Activated naive CD4-positive, alpha-beta T cell treated with anti-CD3 and anti-CD28 coated beads, Interleukin-2, amount 10 ng/mL, durations not matched to agents 7 days and 5 days (primary cell): ENCODE measurements around the gene PDGFA.

Source experiments
- CTCF ChIA-PET: fragments of 350-600 bp; sonication (Branson Sonifier 250); formaldehyde crosslinking; loops from one replicate; lab custom pipeline; 2021; ENCODE audit warnings: antibody characterized with exemption; lab: Charles Lee
- DNase-seq: peaks from one replicate; pipeline ENCODE4 v3.0.0-alpha.2; 2020
- H3K27ac Mint-ChIP-seq: one replicate; pipeline ENCODE4 v1.8.0; 2021; ENCODE audit warnings: mild to moderate bottlenecking, moderate library complexity, mixed read lengths
- H3K27me3 Mint-ChIP-seq: one replicate; pipeline ENCODE4 v1.8.0; 2021; ENCODE audit warnings: mild to moderate bottlenecking, mixed read lengths
- H3K36me3 Mint-ChIP-seq: one replicate; pipeline ENCODE4 v1.8.0; 2021; ENCODE audit warnings: mixed read lengths
- H3K4me1 Mint-ChIP-seq: one replicate; pipeline ENCODE4 v1.8.0; 2021; ENCODE audit warnings: mixed read lengths
- H3K4me3 Mint-ChIP-seq: one replicate; pipeline ENCODE4 v1.8.0; 2021; ENCODE audit warnings: mild to moderate bottlenecking, moderate library complexity, mixed read lengths
- H3K9me3 Mint-ChIP-seq: one replicate; pipeline ENCODE4 v1.8.0; 2021; ENCODE audit warnings: mixed read lengths

PDGFA gene

DNA sequence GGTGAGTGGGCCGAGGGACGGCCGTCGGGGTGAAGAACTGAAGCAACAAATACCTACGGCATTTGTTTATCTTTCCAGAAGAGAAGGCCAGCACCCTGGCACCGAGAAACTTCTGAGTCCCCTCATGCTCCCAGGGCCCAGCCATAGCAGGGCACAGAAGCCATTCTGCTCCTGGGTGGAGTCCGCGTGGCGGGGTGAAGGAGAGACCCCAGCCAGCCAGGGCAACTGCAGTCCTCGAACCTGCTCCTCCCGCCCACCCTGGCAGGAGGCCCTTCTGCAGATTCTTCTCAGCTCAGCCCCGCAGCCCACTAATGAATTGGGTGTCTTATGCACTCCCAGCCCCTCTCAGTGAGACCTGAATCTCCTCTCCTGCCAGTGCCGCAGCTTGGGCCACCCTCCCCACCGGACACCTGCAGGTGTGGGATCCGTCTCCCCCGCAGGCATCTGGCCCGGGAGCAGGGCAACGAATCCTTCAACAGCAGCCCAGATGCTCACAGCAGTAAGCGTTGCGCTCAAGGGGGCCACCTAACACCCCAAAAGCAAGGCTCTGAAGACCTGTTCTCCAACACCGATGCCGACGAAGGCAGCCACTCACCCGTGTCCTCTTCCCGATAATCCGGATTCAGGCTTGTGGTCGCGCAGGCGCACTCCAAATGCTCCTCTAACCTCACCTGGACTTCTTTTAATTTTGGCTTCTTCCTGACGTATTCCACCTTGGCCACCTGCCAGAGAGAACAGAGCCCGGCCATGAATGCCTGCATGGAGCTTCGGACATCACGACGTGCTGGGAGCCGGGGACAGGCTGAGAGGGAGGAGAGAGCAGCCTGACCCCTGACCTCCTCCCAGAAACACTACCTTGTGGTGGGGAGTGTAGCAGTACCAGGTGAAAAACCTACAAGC is 18.9 kb downstream of the PDGFA start:
- no peaks in the 10 kb centered on the region for H3K36me3 Mint-ChIP-seq
- CTCF ChIA-PET, result no interaction called here
- no peaks in the 10 kb centered on the region for H3K9me3 Mint-ChIP-seq
- H3K4me3 Mint-ChIP-seq, result no peak overlapping the region
- H3K27me3 Mint-ChIP-seq, result peaks cover 8% of the 10 kb centered on the region
- no peak for DNase-seq
- H3K27ac Mint-ChIP-seq, result no peak overlapping the region
- peaks cover 4% of the 10 kb centered on the region for H3K4me1 Mint-ChIP-seq

- no peaks in the 10 kb centered on the region for H3K9me3 Mint-ChIP-seq
- DNase-seq, result no peak
- H3K27ac Mint-ChIP-seq, result no peak overlapping the region
- H3K4me3 Mint-ChIP-seq, result no peak overlapping the region
- CTCF ChIA-PET, result no interaction called here
- H3K4me1 Mint-ChIP-seq, result peaks cover 4% of the 10 kb centered on the region
- H3K27me3 Mint-ChIP-seq, result peaks cover 5% of the 10 kb centered on the region
- H3K36me3 Mint-ChIP-seq, result no peaks in the 10 kb centered on the region
Measured at GRCh38 chr7:499853-500485, 19.7 kb downstream of the PDGFA start.

- no peaks in the 10 kb centered on the region for H3K36me3 Mint-ChIP-seq
- H3K4me1 Mint-ChIP-seq, result peaks cover 4% of the 10 kb centered on the region
- peaks cover 5% of the 10 kb centered on the region for H3K27me3 Mint-ChIP-seq
- no peak overlapping the region for H3K27ac Mint-ChIP-seq
- H3K4me3 Mint-ChIP-seq, result no peak overlapping the region
- no peak for DNase-seq
- no peaks in the 10 kb centered on the region for H3K9me3 Mint-ChIP-seq
- CTCF ChIA-PET, result no interaction called here
Measured at GRCh38 chr7:498678-499641, 20.7 kb downstream of the PDGFA start.

- Mint-ChIP-seq H3K4me1 (peaks cover 4% of the 10 kb centered on the region), H3K36me3 (no peaks in the 10 kb centered on the region), H3K4me3 (no peak overlapping the region), H3K9me3 (peaks cover 1% of the 10 kb centered on the region), H3K27me3 (peaks cover 5% of the 10 kb centered on the region), H3K27ac (no peak overlapping the region)
- no peak for DNase-seq
- CTCF ChIA-PET, result no interaction called here
Measured at GRCh38 chr7:497946-498655, 21.5 kb downstream of the PDGFA start.

DNA sequence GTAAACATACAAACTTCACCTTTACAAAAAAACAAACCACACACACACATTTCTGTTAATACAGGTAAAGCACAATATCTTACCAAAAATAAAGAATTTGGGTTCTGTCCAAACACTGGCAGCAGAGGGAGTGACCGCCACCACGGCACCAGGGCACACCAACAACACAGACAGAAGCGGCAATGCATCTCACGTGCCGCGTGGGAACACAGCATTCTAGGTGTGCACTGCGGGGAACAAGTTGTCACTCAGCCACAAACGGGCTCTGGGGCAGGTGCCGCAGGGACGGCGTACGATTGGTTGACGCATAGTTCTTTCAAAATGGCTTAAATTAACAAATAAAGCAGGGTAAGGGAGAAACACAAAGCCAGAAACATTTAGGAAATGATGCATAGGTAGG is 22.3 kb downstream of the PDGFA start:
- Mint-ChIP-seq H3K4me1 (peaks cover 4% of the 10 kb centered on the region), H3K36me3 (no peaks in the 10 kb centered on the region), H3K27ac (no peak overlapping the region), H3K9me3 (peaks cover 1% of the 10 kb centered on the region), H3K27me3 (peaks cover 7% of the 10 kb centered on the region), H3K4me3 (no peak overlapping the region)
- CTCF ChIA-PET, result no interaction called here
- no peak for DNase-seq

GRCh38 chr7:496528-497295 is 22.9 kb downstream of the PDGFA start:
- no peak for DNase-seq
- peaks cover 1% of the 10 kb centered on the region for H3K9me3 Mint-ChIP-seq
- CTCF ChIA-PET, result no interaction called here
- no peak overlapping the region for H3K4me3 Mint-ChIP-seq
- no peaks in the 10 kb centered on the region for H3K36me3 Mint-ChIP-seq
- no peak overlapping the region for H3K27ac Mint-ChIP-seq
- peaks cover 9% of the 10 kb centered on the region for H3K27me3 Mint-ChIP-seq
- peaks cover 4% of the 10 kb centered on the region for H3K4me1 Mint-ChIP-seq

DNA sequence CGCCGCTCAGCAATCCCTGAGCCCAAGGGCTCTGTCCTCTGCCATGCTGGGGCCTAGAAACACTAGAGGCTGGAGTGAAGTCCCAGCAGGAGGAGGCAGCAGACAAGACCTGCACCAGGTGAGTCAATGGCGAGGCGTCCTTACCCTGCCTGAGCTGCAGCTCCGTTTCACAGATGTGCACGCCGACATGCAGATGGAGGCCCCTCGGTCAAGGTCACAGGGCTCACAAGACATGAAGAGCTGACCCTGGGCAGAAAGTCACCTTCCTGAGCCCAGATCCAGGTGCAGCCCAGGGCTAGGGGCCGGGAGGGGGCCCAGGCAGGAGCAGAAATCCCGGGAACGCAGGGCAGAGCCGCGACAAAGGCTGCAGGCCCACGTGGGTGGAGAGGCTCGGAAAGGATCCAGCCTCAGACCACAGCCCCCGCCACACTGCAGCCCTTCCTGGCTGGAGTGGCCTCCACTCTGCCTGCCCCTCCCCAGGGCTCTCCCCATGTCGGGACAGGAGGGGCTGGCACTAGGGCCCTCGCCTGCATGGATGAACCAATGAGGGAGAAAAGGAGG is 23.8 kb downstream of the PDGFA start:
- Mint-ChIP-seq H3K27me3 (peaks cover 8% of the 10 kb centered on the region), H3K4me1 (peaks cover 4% of the 10 kb centered on the region), H3K36me3 (no peaks in the 10 kb centered on the region), H3K9me3 (peaks cover 1% of the 10 kb centered on the region), H3K4me3 (no peak overlapping the region), H3K27ac (no peak overlapping the region)
- no peak for DNase-seq
- CTCF ChIA-PET, result no interaction called here

DNA sequence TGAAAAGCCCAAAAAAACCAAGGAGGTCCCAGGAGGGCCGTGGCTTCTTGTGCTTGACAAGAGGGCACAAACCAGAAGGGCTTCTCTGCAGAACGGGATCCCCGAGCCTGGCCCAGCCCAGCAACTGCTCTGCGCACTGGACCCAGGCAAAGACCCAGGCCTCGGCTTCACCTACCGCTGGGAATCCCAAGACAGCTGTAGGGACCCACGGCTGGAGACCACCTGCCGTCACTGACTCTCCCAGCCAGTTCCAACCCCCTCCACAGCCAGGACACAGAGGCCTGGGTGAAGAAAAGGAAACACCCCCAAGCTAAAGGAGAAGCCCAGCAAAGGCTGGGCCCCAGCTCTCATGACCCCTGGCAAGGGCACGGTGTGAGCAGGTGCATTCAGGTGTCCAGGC is 24.3 kb downstream of the PDGFA start:
- CTCF ChIA-PET, result no interaction called here
- Mint-ChIP-seq H3K36me3 (no peaks in the 10 kb centered on the region), H3K27me3 (peaks cover 4% of the 10 kb centered on the region), H3K9me3 (peaks cover 1% of the 10 kb centered on the region), H3K27ac (no peak overlapping the region), H3K4me3 (no peak overlapping the region), H3K4me1 (peaks cover 4% of the 10 kb centered on the region)
- no peak for DNase-seq

GRCh38 chr7:494906-495305 is 24.7 kb downstream of the PDGFA start:
- CTCF ChIA-PET, result no interaction called here
- peaks cover 6% of the 10 kb centered on the region for H3K27me3 Mint-ChIP-seq
- no peak overlapping the region for H3K4me3 Mint-ChIP-seq
- H3K27ac Mint-ChIP-seq, result no peak overlapping the region
- H3K9me3 Mint-ChIP-seq, result peaks cover 1% of the 10 kb centered on the region
- H3K4me1 Mint-ChIP-seq, result peaks cover 4% of the 10 kb centered on the region
- no peak for DNase-seq
- H3K36me3 Mint-ChIP-seq, result no peaks in the 10 kb centered on the region

- Mint-ChIP-seq H3K9me3 (peaks cover 1% of the 10 kb centered on the region), H3K27ac (no peak overlapping the region), H3K27me3 (peaks cover 9% of the 10 kb centered on the region), H3K36me3 (no peaks in the 10 kb centered on the region), H3K4me1 (peaks cover 4% of the 10 kb centered on the region), H3K4me3 (no peak overlapping the region)
- CTCF ChIA-PET, result no interaction called here
- DNase-seq, result no peak
Measured at GRCh38 chr7:494259-494687, 25.4 kb downstream of the PDGFA start.

- no peak overlapping the region for H3K4me3 Mint-ChIP-seq
- H3K27ac Mint-ChIP-seq, result no peak overlapping the region
- H3K9me3 Mint-ChIP-seq, result peaks cover 1% of the 10 kb centered on the region
- CTCF ChIA-PET, result no interaction called here
- H3K4me1 Mint-ChIP-seq, result peaks cover 4% of the 10 kb centered on the region
- no peaks in the 10 kb centered on the region for H3K36me3 Mint-ChIP-seq
- H3K27me3 Mint-ChIP-seq, result peaks cover 9% of the 10 kb centered on the region
- no peak for DNase-seq
Measured at GRCh38 chr7:493661-494251, 25.9 kb downstream of the PDGFA start.

- Mint-ChIP-seq H3K27ac (no peak overlapping the region), H3K36me3 (no peaks in the 10 kb centered on the region), H3K4me3 (no peak overlapping the region), H3K4me1 (no peaks in the 10 kb centered on the region), H3K9me3 (peaks cover 1% of the 10 kb centered on the region), H3K27me3 (peaks cover 9% of the 10 kb centered on the region)
- CTCF ChIA-PET, result no interaction called here
- no peak for DNase-seq
Measured at GRCh38 chr7:492714-493065, 27.0 kb downstream of the PDGFA start.
